ENCODE results near the gene GUCA2B. TPM values are rescaled to one million over a fixed set of nuclear protein-coding genes. Genes with fewer than 3 reads are reported as not detected.

Gene GUCA2B
- polyA plus RNA-seq (2013, experiment 1 of 2; ENCODE audit: insufficient read length), result not detected
- not detected for polyA plus RNA-seq (2013, experiment 2 of 2; ENCODE audit: insufficient read length)

- DNase-seq, result no peak
These were observed at the start of gene GUCA2B for GRCh38 chr1:42152907-42153600. Gene GUCA2B (plus strand): TSS chr1:42153410. CDS start chr1:42153451, 41 bp downstream.

GRCh38 chr1:42105025-42105424 is 48.2 kb upstream of the GUCA2B start:
- DNase-seq, result no peak

GRCh38 chr1:42108309-42108708 is 44.9 kb upstream of the GUCA2B start:
- no peak for DNase-seq

GRCh38 chr1:42109600-42109999 is 43.6 kb upstream of the GUCA2B start:
- no peak for DNase-seq

- no peak for DNase-seq
These were observed 39.0 kb upstream of the GUCA2B start for GRCh38 chr1:42114229-42114628.

GRCh38 chr1:42117214-42117613 is 36.0 kb upstream of the GUCA2B start:
- DNase-seq, result no peak

DNA sequence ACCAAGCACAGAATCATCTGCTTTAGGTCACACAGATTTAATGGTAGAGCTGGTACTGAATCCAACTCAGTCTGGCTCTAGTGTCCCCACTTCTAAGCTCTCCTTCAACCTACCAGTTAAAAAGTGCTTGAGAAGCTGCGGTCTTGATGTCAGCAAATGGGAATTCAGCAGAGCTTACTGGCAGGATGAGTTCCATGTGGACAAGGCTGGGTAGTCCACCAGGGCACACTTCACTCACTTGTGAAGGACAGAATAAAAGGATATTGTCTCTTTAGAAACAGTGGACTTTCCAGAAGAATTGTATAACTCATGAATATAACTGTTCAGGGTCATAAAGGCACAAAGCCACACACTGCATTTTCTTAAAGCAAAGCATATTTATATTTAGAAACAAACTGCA is 35.1 kb upstream of the GUCA2B start:
- DNase-seq, result no peak

DNA sequence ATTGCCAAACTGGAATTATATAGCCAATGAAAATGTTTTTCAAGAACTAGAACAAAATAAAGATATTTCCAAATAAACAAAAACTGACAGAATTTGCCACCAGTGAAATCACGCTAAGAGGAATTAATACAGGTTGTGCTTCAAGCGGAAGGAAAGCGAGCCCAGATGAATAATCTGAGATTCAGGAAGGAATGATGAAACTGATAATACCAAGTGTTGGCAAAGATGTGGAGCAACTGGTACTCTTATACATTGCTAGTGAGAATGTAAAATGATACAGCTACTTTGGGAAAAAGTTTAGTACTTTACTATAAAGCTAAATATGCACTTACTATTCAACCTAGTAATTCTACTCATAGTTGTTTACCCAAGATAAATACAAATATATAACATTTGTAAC is 30.8 kb upstream of the GUCA2B start:
- DNase-seq, result no peak

- no peak for DNase-seq
These were observed 27.7 kb upstream of the GUCA2B start for GRCh38 chr1:42125552-42125951.

DNA sequence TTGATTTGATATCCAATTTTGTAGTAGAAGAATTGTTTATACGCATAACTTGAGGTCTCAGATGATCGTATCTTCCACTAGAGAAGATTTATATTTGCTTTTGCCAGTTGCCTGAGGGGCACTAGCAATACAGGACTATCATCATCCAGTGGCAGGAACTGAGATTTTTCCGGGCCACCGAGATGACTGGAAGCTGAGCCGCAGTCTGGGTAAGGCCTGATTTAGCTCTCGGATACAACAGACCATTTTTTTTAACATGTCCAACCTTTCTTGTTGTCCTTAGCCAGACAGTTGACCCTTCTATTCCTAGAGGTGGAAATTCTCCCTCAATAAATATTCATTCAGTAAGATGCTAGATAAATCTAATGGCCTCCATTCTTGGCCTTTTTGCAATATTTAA is 25.4 kb upstream of the GUCA2B start:
- DNase-seq, result no peak

DNA sequence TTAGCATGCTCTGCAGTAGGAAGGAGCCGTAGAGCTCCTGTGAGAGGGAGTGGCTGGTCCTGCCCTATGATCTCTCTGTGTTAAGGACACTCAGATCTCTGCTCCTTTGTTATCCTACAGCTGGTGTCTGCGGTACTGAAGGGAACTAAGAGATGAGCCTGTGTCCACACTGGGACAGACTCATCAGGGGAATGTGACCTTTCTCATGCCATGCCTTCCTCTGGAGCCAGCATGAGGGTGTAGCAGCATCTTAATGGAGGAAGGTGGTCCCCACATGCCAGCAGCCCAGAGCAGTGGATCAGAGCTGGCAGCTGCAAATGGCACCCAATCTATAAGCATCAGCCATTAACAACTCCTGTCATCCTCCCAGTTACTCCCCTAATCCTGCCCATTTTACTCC is 24.7 kb upstream of the GUCA2B start:
- DNase-seq, result no peak

DNA sequence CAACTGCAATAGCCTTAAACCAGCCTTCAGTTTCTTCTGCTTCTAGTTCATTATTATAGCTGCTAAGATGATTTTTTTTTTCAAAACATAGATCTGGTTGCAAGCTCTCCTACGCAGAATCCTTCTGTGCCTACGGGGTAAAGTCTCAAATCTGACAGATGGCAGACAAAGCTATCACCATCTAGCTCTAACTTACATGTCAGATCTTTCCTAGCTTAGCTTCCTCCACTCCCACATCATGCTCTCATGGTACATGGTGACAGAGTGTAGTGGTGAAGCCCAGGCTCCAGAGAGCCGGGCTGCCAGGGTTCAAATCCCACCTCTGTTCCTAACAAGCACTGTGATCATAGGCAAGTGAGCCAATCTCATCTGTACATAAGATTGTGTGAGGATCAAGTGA is 24.2 kb upstream of the GUCA2B start:
- DNase-seq, result no peak

DNA sequence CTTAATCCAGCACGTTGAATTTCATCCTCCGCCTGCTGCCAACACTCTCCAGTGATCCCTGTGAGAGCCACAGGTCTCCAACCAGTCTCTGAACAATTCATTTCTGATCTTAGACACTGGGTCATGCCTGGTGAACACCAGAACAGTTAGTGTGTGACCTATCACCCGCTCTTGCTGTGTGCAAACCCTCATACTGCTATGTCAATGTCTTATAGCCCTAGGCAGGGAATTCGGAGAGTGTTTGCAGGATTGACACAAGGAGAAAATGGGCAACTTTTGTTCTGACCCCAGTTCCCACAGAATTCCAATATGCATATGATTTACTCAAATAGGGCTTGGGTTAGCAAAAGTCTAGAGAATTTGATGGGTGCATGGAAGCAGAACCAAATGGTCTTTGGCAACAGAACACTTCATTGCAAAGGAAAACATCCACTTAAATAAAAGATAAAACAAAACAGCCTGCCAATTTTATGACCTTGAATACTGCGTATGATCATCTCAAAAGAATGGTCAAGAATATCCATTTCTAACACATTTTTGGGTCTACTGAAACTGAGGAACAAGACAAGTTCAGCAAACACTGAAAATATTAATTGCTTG is 23.0 kb upstream of the GUCA2B start:
- no peak for DNase-seq

- DNase-seq, result no peak
These were observed 19.8 kb upstream of the GUCA2B start for GRCh38 chr1:42133390-42133789.

DNA sequence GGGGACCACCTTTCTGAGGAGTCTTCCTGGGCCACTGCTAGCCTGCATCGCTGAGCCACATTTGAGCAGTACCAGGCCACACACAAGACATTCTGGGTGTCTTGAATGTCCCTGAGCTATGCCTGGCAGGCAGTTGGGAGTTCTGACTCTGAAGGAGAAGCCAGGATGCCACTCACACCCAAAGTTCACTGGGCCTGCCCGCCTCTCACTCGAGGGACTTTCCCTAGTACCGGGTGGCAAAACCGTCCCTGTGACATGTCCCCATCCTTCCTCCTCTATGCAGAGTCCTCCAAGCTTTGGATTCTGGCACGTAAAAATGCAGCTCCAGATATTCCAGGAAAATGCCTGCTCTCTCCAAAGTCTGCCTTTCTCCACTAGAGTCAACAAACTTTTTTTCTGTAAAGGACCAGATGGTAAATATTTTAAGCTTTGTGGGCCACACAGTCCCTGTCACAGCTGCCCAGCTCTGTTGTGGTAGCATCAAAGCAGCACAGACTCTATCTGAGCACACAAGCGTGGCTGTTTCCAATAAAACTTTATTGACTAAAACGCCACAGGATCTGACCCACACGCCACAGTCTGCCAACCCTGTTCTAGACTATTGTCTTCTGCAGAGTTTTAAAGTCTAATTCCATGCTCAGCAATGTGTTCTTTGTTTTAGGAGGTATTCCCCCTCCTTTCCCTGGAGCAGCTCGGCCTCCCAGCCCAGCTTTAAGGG is 19.2 kb upstream of the GUCA2B start:
- DNase-seq, result no peak

DNA sequence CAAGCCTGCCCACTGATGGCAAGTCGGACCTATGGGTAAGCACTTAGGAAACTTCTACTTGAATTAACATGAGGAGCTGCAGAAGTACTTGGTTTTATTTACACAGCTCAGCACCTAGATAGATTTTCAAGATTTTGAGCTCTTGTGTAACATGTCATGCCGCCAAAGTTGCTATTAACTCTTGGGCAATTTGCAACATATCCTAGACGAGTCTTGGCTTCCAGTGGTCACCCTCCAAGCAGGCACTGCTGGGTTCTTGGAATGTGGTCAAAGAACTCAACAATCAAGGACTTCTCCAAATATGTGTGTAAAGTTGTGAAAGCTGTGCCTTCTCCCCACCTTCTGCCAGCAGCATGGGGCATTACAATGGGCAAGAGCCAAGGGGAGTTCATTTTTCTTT is 17.8 kb upstream of the GUCA2B start:
- DNase-seq, result no peak

DNA sequence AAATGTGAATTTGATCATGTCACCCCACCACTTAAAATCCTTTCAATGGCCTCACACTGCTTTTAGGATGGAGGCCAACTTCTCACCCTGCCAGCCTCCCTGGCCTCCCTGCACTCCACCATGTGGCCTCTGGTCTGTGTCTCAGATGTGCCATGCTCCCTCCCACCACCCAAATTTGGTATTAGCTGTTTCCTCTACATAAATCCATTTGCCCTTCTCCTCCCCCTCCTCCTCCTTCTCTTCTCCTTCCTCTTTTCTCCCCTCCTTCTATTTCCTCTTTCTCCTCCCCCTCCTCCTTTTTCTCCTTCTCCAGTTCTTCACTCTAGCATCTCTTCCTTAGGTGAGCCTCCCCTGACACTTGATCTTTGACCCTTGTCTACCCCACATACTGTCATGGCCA is 16.7 kb upstream of the GUCA2B start:
- no peak for DNase-seq

- no peak for DNase-seq
These were observed 15.4 kb upstream of the GUCA2B start for GRCh38 chr1:42137766-42138165.

- no peak for DNase-seq
These were observed 14.6 kb upstream of the GUCA2B start for GRCh38 chr1:42138586-42138985.

- no peak for DNase-seq
These were observed 13.8 kb upstream of the GUCA2B start for GRCh38 chr1:42139444-42139843.

- no peak for DNase-seq
These were observed 13.0 kb upstream of the GUCA2B start for GRCh38 chr1:42140191-42140590.

- DNase-seq, result no peak
These were observed 11.2 kb upstream of the GUCA2B start for GRCh38 chr1:42141978-42142377.

- no peak for DNase-seq
These were observed 10.1 kb upstream of the GUCA2B start for GRCh38 chr1:42142894-42143675.

Measured in fibroblast of skin of scalp (primary cell).